HG02884 (cell line): Measurements from ENCODE around the gene ETS2.
"Not testable (repeated sequence)": the region's sequence is repeated elsewhere in the genome, so short reads cannot be mapped to it uniquely, and the experiment has no call there.

Experiments
- ATAC-seq: cut with Tn5 transposase; IDR thresholded peaks from one replicate; pipeline ENCODE4 v1.9.1; 2021; ENCODE audit warnings: mild to moderate bottlenecking, moderate library complexity; ENCODE audit not compliant: unreplicated experiment

The ETS2 gene

GRCh38 chr21:38833117-38833516, 27.4 kb downstream of the ETS2 start:
- ATAC-seq = no peak

- no peak for ATAC-seq
These were observed 29.0 kb downstream of the ETS2 start for GRCh38 chr21:38834725-38835124.

GRCh38 chr21:38837806-38838461, 32.2 kb downstream of the ETS2 start:
- ATAC-seq = no peak

- no peak for ATAC-seq
These were observed 33.0 kb downstream of the ETS2 start for GRCh38 chr21:38838598-38839327.

- no peak for ATAC-seq
These were observed 33.9 kb downstream of the ETS2 start for GRCh38 chr21:38839328-38840286.

DNA sequence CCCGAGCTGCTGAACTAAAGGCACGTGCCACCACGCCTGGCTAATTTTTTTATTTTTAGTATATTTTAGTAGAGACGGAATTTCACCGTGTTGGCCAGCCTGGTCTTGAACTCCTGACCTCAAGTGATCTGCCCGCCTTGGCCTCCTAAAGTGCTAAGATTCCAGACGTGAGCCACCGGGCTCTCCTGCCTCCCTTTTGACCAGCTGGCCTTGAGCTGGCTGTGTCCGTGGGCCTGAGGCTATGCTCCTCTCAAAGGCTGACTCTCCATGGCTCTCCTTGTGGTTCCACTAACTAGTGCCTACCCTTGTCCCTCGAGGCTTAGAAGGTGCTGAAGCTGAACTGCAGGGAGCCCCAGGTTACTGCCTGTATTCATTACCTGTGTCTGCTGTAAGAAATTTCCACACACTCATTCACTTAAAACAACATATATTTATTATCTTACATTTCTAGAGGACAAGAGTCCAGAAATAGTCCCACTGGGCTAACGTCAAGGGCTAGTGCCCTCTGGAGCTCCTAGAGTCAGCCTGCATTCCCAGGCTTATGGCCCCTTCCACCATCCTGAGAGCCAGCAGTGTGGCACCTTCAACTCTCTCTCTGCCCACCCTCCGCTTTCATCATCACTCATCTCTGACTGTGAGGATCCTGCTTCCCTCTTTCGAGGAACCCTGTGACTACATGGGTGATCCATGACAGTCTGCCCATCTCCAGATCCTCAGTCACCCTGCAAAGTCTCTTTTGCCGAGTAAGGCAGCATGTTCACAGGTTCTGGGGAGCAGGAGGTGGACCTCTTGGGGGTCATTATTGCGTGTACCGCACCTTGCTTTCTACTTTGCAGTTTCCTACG, 34.9 kb downstream of the ETS2 start:
- ATAC-seq = no peak

DNA sequence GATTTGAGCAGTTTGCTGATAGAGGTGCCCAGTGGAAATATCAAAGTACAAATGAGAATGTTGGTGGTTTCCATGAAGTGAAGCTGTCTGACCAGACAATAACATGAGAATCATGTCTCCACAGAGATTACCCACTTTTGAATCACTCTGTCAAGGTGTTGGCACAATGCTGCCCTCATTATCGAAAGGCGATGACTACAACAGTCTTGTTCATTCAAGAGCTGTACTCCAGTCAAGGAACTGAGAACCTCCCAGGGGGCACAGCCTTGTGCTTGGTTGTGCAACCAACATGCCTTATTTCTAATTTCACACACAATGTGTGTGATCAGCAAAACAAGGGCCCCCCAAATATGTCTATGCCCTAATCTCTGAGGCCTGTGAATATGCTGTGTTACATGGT, 35.7 kb downstream of the ETS2 start:
- no peak for ATAC-seq

- no peak for ATAC-seq
These were observed 36.4 kb downstream of the ETS2 start for GRCh38 chr21:38842079-38842478.

- no peak for ATAC-seq
These were observed 37.6 kb downstream of the ETS2 start for GRCh38 chr21:38843379-38843778.

- no peak for ATAC-seq
These were observed 38.2 kb downstream of the ETS2 start for GRCh38 chr21:38843806-38844503.

DNA sequence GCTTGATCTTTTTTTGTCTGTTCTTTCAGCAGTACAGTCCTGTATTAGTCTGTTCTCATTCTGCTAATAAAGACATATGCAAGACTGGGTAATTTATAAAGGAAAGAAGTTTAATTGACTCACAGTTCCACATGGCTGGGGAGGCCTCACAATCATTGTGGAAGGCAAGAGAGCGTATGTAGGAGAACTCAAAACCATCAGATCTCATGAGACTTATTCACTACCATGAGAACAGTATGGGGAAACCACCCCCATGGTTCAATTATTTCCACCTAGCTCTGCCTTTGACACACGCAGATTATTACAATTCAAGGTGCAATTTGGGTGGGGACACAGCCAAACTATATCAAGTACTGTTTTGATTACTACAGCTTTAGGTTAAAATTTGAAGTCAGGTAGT, 39.6 kb downstream of the ETS2 start:
- ATAC-seq = not testable (repeated sequence)

- ATAC-seq = no peak
These were observed 41.8 kb downstream of the ETS2 start for GRCh38 chr21:38847556-38847955.

GRCh38 chr21:38848187-38848609, 42.5 kb downstream of the ETS2 start:
- ATAC-seq = no peak

- no peak for ATAC-seq
These were observed 44.0 kb downstream of the ETS2 start for GRCh38 chr21:38849776-38850175.

GRCh38 chr21:38850277-38850951, 44.7 kb downstream of the ETS2 start:
- no peak for ATAC-seq

DNA sequence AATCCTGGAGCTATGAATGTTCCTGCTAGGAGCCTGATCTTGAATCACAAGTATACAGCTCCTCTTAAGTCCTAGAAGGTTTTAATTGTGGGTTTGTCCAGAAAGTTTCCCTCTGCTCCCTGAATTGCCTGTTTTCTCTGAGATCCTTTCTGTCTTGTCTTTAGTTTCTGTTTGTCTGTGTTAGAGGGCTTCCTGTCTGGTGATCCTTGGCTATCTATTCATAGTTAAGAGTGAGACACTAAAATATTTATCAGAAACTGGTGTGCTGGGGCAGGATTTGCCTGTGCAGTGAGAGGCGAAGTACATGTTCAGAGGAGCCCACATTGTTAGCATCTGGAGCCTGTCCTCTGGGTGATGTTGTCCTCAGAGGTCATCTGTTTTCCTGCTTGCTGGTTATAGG, 45.4 kb downstream of the ETS2 start:
- ATAC-seq = no peak

GRCh38 chr21:38852278-38852677, 46.5 kb downstream of the ETS2 start:
- ATAC-seq = no peak

DNA sequence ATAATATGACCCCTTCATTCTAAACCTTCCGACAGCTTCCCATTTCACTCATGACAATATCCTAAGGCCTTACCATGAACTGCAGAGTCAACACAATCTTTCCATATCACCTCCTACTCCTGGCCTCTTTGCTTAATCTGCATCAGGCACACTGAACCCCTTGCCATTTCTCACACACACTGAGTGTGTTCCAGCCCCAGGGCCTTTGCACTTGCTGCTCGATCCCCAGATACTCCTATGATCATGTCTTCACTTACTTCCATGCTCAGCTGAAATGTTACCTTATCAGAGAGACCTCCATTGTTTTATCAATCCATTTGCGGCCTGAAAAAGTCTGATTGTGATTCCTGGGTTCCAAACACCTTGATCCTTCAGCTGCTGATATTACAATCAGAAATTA, 47.0 kb downstream of the ETS2 start:
- ATAC-seq = no peak

DNA sequence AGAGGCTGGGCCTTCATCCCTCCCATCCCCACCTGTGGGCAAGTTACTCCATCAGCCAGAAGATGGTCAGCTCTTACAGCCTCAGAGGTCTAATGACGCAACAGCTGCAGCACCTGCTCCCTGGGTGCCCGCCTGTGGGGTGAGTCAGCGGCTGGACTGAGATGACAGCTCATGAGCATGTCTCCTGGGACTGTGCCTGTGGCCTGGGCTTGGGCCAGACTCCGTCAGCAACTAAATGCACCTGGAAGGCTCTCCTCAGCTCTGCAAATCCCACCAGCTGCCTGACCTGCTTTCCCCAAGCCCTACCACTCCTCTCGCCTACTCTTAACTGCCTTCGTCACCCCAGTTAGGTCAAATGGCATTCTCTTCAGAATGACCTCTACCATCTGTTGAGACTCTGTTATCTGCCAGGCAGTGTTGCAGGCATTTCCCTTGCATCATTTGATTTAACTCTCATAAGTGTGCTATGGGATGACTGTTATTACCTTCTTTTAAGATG, 47.7 kb downstream of the ETS2 start:
- ATAC-seq = no peak
